Measurements from ENCODE around the gene NAA35. TPM values are rescaled to one million over a fixed set of nuclear protein-coding genes. Genes with fewer than 3 reads are reported as not detected.
A peak's percentile ranks its signal among the peaks of the same experiment; 100 is the strongest.

The NAA35 gene
- total RNA-seq, 2 experiments from 2014 or later = 9.5 to 20.2 TPM

- H3K79me2 ChIP-seq (ENCODE audit: insufficient read depth, low read depth, low read length) = peaks cover 42% of the 10 kb centered on the region
These were observed 3.7 kb downstream of the NAA35 start for GRCh38 chr9:85944672-85945071.

GRCh38 chr9:85949586-85950335 is 8.8 kb downstream of the NAA35 start:
- no peak for DNase-seq (ENCODE audit: low spot score)
- H3K79me2 ChIP-seq (ENCODE audit: insufficient read depth, low read depth, low read length) = peaks cover 40% of the 10 kb centered on the region
- H3K4me1 ChIP-seq (ENCODE audit: insufficient read depth, low read length, poor library complexity, severe bottlenecking) = peaks cover 3% of the 10 kb centered on the region
- BruUV-seq (replicated peaks) = no TSS peak
- peaks cover 88% of the 10 kb centered on the region for H3K36me3 ChIP-seq (ENCODE audit: insufficient read depth, low read length)
- H4K20me1 ChIP-seq (ENCODE audit: insufficient read depth, low read length) = 0 out of 2 replicates have a peak, but pooled peaks cover 3% of the 10 kb centered on the region
- H3K9me3 ChIP-seq (ENCODE audit: low read length) = 0 out of 2 replicates have a peak, but pooled peaks cover 8% of the 10 kb centered on the region
- no peak overlapping the region for H3K4me2 ChIP-seq (ENCODE audit: low read length)
- no peak overlapping the region for H3K4me3 ChIP-seq (ENCODE audit: low read depth, low read length, poor library complexity, severe bottlenecking)
- ChIA-PET POLR2A (interaction anchor here (0.7 kb wide), 2 partner anchors 9 to 37 kb away, joined by 3 read pairs; partner anchors contain the start of gene NAA35), CTCF (ENCODE audit: unreplicated experiment) (no interaction called here)
- H3K27ac ChIP-seq (ENCODE audit: low read depth, low read length, poor library complexity, severe bottlenecking) = no peak overlapping the region
- TF ChIP-seq CTCF (conservative IDR thresholded peaks at IDR 0.05; ENCODE audit: low read length) (no peak), EZH2phosphoT487 (IDR thresholded peaks at IDR 0.05; ENCODE audit: borderline replicate concordance, low read depth, low read length) (no peak)
- no peaks in the 10 kb centered on the region for H3K9me2 ChIP-seq (ENCODE audit: insufficient read depth, low read length)
- no peak overlapping the region for H2AFZ ChIP-seq (ENCODE audit: low read length)
- intact Hi-C loops (cut with micrococcal nuclease; ENCODE audit: unreplicated experiment) = no loop called here

More at GRCh38 chr9:85944672-85945071, 3.7 kb downstream of the NAA35 start:
- TF ChIP-seq EZH2phosphoT487 (IDR thresholded peaks at IDR 0.05; ENCODE audit: borderline replicate concordance, low read depth, low read length) (no peak), CTCF (conservative IDR thresholded peaks at IDR 0.05; ENCODE audit: low read length) (no peak)
- no peak overlapping the region for H3K4me3 ChIP-seq (ENCODE audit: low read depth, low read length, poor library complexity, severe bottlenecking)
- H3K36me3 ChIP-seq (ENCODE audit: insufficient read depth, low read length) = peaks cover 63% of the 10 kb centered on the region
- intact Hi-C loops (cut with micrococcal nuclease; ENCODE audit: unreplicated experiment) = loop anchor here (5.0 kb wide), 1 partner anchor 408 kb away; the partner anchor contains the start of gene TUT7
- no peak overlapping the region for H3K27ac ChIP-seq (ENCODE audit: low read depth, low read length, poor library complexity, severe bottlenecking)
- CTCF ChIA-PET (ENCODE audit: unreplicated experiment) = no interaction called here
- H3K4me2 ChIP-seq (ENCODE audit: low read length) = no peak overlapping the region; the same call in 1 of the 2 replicates
- POLR2A ChIA-PET = no interaction called here
- H3K9me3 ChIP-seq (ENCODE audit: low read length) = peaks cover 4% of the 10 kb centered on the region; the same call in 1 of the 2 replicates
- DNase-seq (ENCODE audit: low spot score) = peak; percentile 5
- no peak overlapping the region for H2AFZ ChIP-seq (ENCODE audit: low read length)
- peaks cover 25% of the 10 kb centered on the region for H3K4me1 ChIP-seq (ENCODE audit: insufficient read depth, low read length, poor library complexity, severe bottlenecking)
- H3K9me2 ChIP-seq (ENCODE audit: insufficient read depth, low read length) = no peaks in the 10 kb centered on the region
- H4K20me1 ChIP-seq (ENCODE audit: insufficient read depth, low read length) = peaks cover 16% of the 10 kb centered on the region; the same call in 1 of the 2 replicates
- BruUV-seq (replicated peaks) = no TSS peak

GRCh38 chr9:85959955-85960354 is 19.0 kb downstream of the NAA35 start:
- DNase-seq (ENCODE audit: low spot score) = no peak
- no TSS peak for BruUV-seq (replicated peaks)
- CTCF ChIA-PET (ENCODE audit: unreplicated experiment) = no interaction called here
- POLR2A ChIA-PET = no interaction called here
- Histone ChIP-seq H3K4me2 (ENCODE audit: low read length) (no peak overlapping the region), H3K4me3 (ENCODE audit: low read depth, low read length, poor library complexity, severe bottlenecking) (no peak overlapping the region), H3K9me2 (ENCODE audit: insufficient read depth, low read length) (no peaks in the 10 kb centered on the region), H3K79me2 (ENCODE audit: insufficient read depth, low read depth, low read length) (no peaks in the 10 kb centered on the region), H4K20me1 (ENCODE audit: insufficient read depth, low read length) (peaks cover 4% of the 10 kb centered on the region; the same call in 1 of the 2 replicates), H3K36me3 (ENCODE audit: insufficient read depth, low read length) (peaks cover 73% of the 10 kb centered on the region), H3K4me1 (ENCODE audit: insufficient read depth, low read length, poor library complexity, severe bottlenecking) (no peaks in the 10 kb centered on the region), H3K9me3 (ENCODE audit: low read length) (no peaks in the 10 kb centered on the region), H3K27ac (ENCODE audit: low read depth, low read length, poor library complexity, severe bottlenecking) (no peak overlapping the region), H2AFZ (ENCODE audit: low read length) (no peak overlapping the region)
- TF ChIP-seq CTCF (conservative IDR thresholded peaks at IDR 0.05; ENCODE audit: low read length) (no peak), EZH2phosphoT487 (IDR thresholded peaks at IDR 0.05; ENCODE audit: borderline replicate concordance, low read depth, low read length) (no peak)
- intact Hi-C loops (cut with micrococcal nuclease; ENCODE audit: unreplicated experiment) = no loop called here

Measured in OCI-LY7 (cell line).